ENCODE measurements around the gene MEGF10.

MEGF10 gene

GRCh38 chr5:127344931-127345330 lies 54.3 kb downstream of the MEGF10 start:
- Histone ChIP-seq H3K9me3 (ENCODE audit: control insufficient read depth, insufficient read depth, low read depth, low read length) (no peaks in the 10 kb centered on the region), H3K4me1 (ENCODE audit: control insufficient read depth, insufficient read depth, low read length) (peaks cover 9% of the 10 kb centered on the region), H3K36me3 (ENCODE audit: control insufficient read depth, insufficient read depth, low read length) (no peaks in the 10 kb centered on the region), H3K4me3 (ENCODE audit: low read depth, low read length) (no peak overlapping the region), H3K27ac (ENCODE audit: low read depth, low read length) (no peak overlapping the region), H3K27me3 (ENCODE audit: control insufficient read depth, insufficient read depth, low read length) (no peaks in the 10 kb centered on the region), H3K9ac (ENCODE audit: low read length) (no peak overlapping the region)

- no peaks in the 10 kb centered on the region for H3K4me1 ChIP-seq (ENCODE audit: control insufficient read depth, insufficient read depth, low read length)
- no peak overlapping the region for H3K9ac ChIP-seq (ENCODE audit: low read length)
- no peak overlapping the region for H3K27ac ChIP-seq (ENCODE audit: low read depth, low read length)
- no peaks in the 10 kb centered on the region for H3K9me3 ChIP-seq (ENCODE audit: control insufficient read depth, insufficient read depth, low read depth, low read length)
- H3K4me3 ChIP-seq (ENCODE audit: low read depth, low read length): no peak overlapping the region
- no peaks in the 10 kb centered on the region for H3K27me3 ChIP-seq (ENCODE audit: control insufficient read depth, insufficient read depth, low read length)
- no peaks in the 10 kb centered on the region for H3K36me3 ChIP-seq (ENCODE audit: control insufficient read depth, insufficient read depth, low read length)
Measured at GRCh38 chr5:127351418-127351817, 60.8 kb downstream of the MEGF10 start.

- Histone ChIP-seq H3K9ac (ENCODE audit: low read length) (no peak overlapping the region), H3K4me3 (ENCODE audit: low read depth, low read length) (no peak overlapping the region), H3K27ac (ENCODE audit: low read depth, low read length) (no peak overlapping the region), H3K36me3 (ENCODE audit: control insufficient read depth, insufficient read depth, low read length) (no peaks in the 10 kb centered on the region), H3K9me3 (ENCODE audit: control insufficient read depth, insufficient read depth, low read depth, low read length) (no peaks in the 10 kb centered on the region), H3K4me1 (ENCODE audit: control insufficient read depth, insufficient read depth, low read length) (no peaks in the 10 kb centered on the region), H3K27me3 (ENCODE audit: control insufficient read depth, insufficient read depth, low read length) (no peaks in the 10 kb centered on the region)
Measured at GRCh38 chr5:127352068-127352467, 61.5 kb downstream of the MEGF10 start.

- Histone ChIP-seq H3K9ac (ENCODE audit: low read length) (no peak overlapping the region), H3K9me3 (ENCODE audit: control insufficient read depth, insufficient read depth, low read depth, low read length) (no peaks in the 10 kb centered on the region), H3K36me3 (ENCODE audit: control insufficient read depth, insufficient read depth, low read length) (no peaks in the 10 kb centered on the region), H3K27ac (ENCODE audit: low read depth, low read length) (no peak overlapping the region), H3K4me1 (ENCODE audit: control insufficient read depth, insufficient read depth, low read length) (peaks cover 4% of the 10 kb centered on the region; the same call in 1 of the 2 replicates), H3K4me3 (ENCODE audit: low read depth, low read length) (no peak overlapping the region), H3K27me3 (ENCODE audit: control insufficient read depth, insufficient read depth, low read length) (no peaks in the 10 kb centered on the region)
Measured at GRCh38 chr5:127353327-127353726, 62.7 kb downstream of the MEGF10 start.

GRCh38 chr5:127353796-127354195 lies 63.2 kb downstream of the MEGF10 start:
- Histone ChIP-seq H3K36me3 (ENCODE audit: control insufficient read depth, insufficient read depth, low read length) (no peaks in the 10 kb centered on the region), H3K4me3 (ENCODE audit: low read depth, low read length) (no peak overlapping the region), H3K9ac (ENCODE audit: low read length) (no peak overlapping the region), H3K27ac (ENCODE audit: low read depth, low read length) (no peak overlapping the region), H3K9me3 (ENCODE audit: control insufficient read depth, insufficient read depth, low read depth, low read length) (no peaks in the 10 kb centered on the region), H3K4me1 (ENCODE audit: control insufficient read depth, insufficient read depth, low read length) (peaks cover 5% of the 10 kb centered on the region; the same call in 1 of the 2 replicates), H3K27me3 (ENCODE audit: control insufficient read depth, insufficient read depth, low read length) (no peaks in the 10 kb centered on the region)

- H3K27me3 ChIP-seq (ENCODE audit: control insufficient read depth, insufficient read depth, low read length): no peaks in the 10 kb centered on the region
- no peaks in the 10 kb centered on the region for H3K9me3 ChIP-seq (ENCODE audit: control insufficient read depth, insufficient read depth, low read depth, low read length)
- H3K4me1 ChIP-seq (ENCODE audit: control insufficient read depth, insufficient read depth, low read length): peaks cover 5% of the 10 kb centered on the region; the same call in 1 of the 2 replicates
- no peaks in the 10 kb centered on the region for H3K36me3 ChIP-seq (ENCODE audit: control insufficient read depth, insufficient read depth, low read length)
- no peak overlapping the region for H3K4me3 ChIP-seq (ENCODE audit: low read depth, low read length)
- H3K27ac ChIP-seq (ENCODE audit: low read depth, low read length): no peak overlapping the region
- no peak overlapping the region for H3K9ac ChIP-seq (ENCODE audit: low read length)
Measured at GRCh38 chr5:127355337-127355736, 64.7 kb downstream of the MEGF10 start.

GRCh38 chr5:127358284-127358683 lies 67.7 kb downstream of the MEGF10 start:
- Histone ChIP-seq H3K36me3 (ENCODE audit: control insufficient read depth, insufficient read depth, low read length) (no peaks in the 10 kb centered on the region), H3K9ac (ENCODE audit: low read length) (no peak overlapping the region), H3K27me3 (ENCODE audit: control insufficient read depth, insufficient read depth, low read length) (no peaks in the 10 kb centered on the region), H3K4me3 (ENCODE audit: low read depth, low read length) (no peak overlapping the region), H3K27ac (ENCODE audit: low read depth, low read length) (no peak overlapping the region), H3K4me1 (ENCODE audit: control insufficient read depth, insufficient read depth, low read length) (peaks cover 5% of the 10 kb centered on the region; the same call in 1 of the 2 replicates), H3K9me3 (ENCODE audit: control insufficient read depth, insufficient read depth, low read depth, low read length) (no peaks in the 10 kb centered on the region)

GRCh38 chr5:127358740-127359139 lies 68.1 kb downstream of the MEGF10 start:
- Histone ChIP-seq H3K9ac (ENCODE audit: low read length) (no peak overlapping the region), H3K27me3 (ENCODE audit: control insufficient read depth, insufficient read depth, low read length) (no peaks in the 10 kb centered on the region), H3K36me3 (ENCODE audit: control insufficient read depth, insufficient read depth, low read length) (no peaks in the 10 kb centered on the region)

GRCh38 chr5:127359502-127359901 lies 68.9 kb downstream of the MEGF10 start:
- no peaks in the 10 kb centered on the region for H3K9me3 ChIP-seq (ENCODE audit: control insufficient read depth, insufficient read depth, low read depth, low read length)
- H3K36me3 ChIP-seq (ENCODE audit: control insufficient read depth, insufficient read depth, low read length): no peaks in the 10 kb centered on the region
- H3K27ac ChIP-seq (ENCODE audit: low read depth, low read length): no peak overlapping the region
- H3K9ac ChIP-seq (ENCODE audit: low read length): no peak overlapping the region
- no peaks in the 10 kb centered on the region for H3K27me3 ChIP-seq (ENCODE audit: control insufficient read depth, insufficient read depth, low read length)
- H3K4me3 ChIP-seq (ENCODE audit: low read depth, low read length): no peak overlapping the region
- H3K4me1 ChIP-seq (ENCODE audit: control insufficient read depth, insufficient read depth, low read length): peaks cover 5% of the 10 kb centered on the region; the same call in 1 of the 2 replicates

More at GRCh38 chr5:127358740-127359139, 68.1 kb downstream of the MEGF10 start:
- Histone ChIP-seq H3K4me3 (ENCODE audit: low read depth, low read length) (no peak overlapping the region), H3K9me3 (ENCODE audit: control insufficient read depth, insufficient read depth, low read depth, low read length) (no peaks in the 10 kb centered on the region), H3K27ac (ENCODE audit: low read depth, low read length) (no peak overlapping the region), H3K4me1 (ENCODE audit: control insufficient read depth, insufficient read depth, low read length) (peaks cover 5% of the 10 kb centered on the region; the same call in 1 of the 2 replicates)

- H3K36me3 ChIP-seq (ENCODE audit: control insufficient read depth, insufficient read depth, low read length): no peaks in the 10 kb centered on the region
- H3K9ac ChIP-seq (ENCODE audit: low read length): no peak overlapping the region
- peaks cover under 1% of the 10 kb centered on the region; the same call in 1 of the 2 replicates for H3K4me1 ChIP-seq (ENCODE audit: control insufficient read depth, insufficient read depth, low read length)
- no peaks in the 10 kb centered on the region for H3K27me3 ChIP-seq (ENCODE audit: control insufficient read depth, insufficient read depth, low read length)
- H3K9me3 ChIP-seq (ENCODE audit: control insufficient read depth, insufficient read depth, low read depth, low read length): no peaks in the 10 kb centered on the region
- H3K4me3 ChIP-seq (ENCODE audit: low read depth, low read length): no peak overlapping the region
- no peak overlapping the region for H3K27ac ChIP-seq (ENCODE audit: low read depth, low read length)
Measured at GRCh38 chr5:127363403-127363802, 72.8 kb downstream of the MEGF10 start.

GRCh38 chr5:127367029-127367428 lies 76.4 kb downstream of the MEGF10 start:
- Histone ChIP-seq H3K27ac (ENCODE audit: low read depth, low read length) (no peak overlapping the region), H3K9me3 (ENCODE audit: control insufficient read depth, insufficient read depth, low read depth, low read length) (no peaks in the 10 kb centered on the region), H3K4me1 (ENCODE audit: control insufficient read depth, insufficient read depth, low read length) (no peaks in the 10 kb centered on the region), H3K27me3 (ENCODE audit: control insufficient read depth, insufficient read depth, low read length) (no peaks in the 10 kb centered on the region), H3K36me3 (ENCODE audit: control insufficient read depth, insufficient read depth, low read length) (no peaks in the 10 kb centered on the region), H3K9ac (ENCODE audit: low read length) (no peak overlapping the region), H3K4me3 (ENCODE audit: low read depth, low read length) (no peak overlapping the region)

Data from HUES6 (cell line).